Mucosa of rectum (tissue), 2 donors: ENCODE data around the gene OR6Y1.

Source experiments
- H3K27ac ChIP-seq, 2 donors: one replicate each; pipeline ENCODE4 v1.7.0; 2013; ENCODE audit warnings: inconsistent platforms in 2 of 2, low read depth in 2 of 2, low read length in 2 of 2
- H3K27me3 ChIP-seq, 2 donors: one replicate each; pipeline ENCODE4 v1.7.0; 2013; ENCODE audit warnings: low read length in 2 of 2; ENCODE audit not compliant: control insufficient read depth in 2 of 2, insufficient read depth in 2 of 2
- H3K36me3 ChIP-seq, 2 donors: one replicate each; pipeline ENCODE4 v1.7.0; 2013; ENCODE audit warnings: low read length in 2 of 2; ENCODE audit not compliant: control insufficient read depth in 2 of 2, insufficient read depth in 2 of 2
- H3K4me1 ChIP-seq, 2 donors: one replicate each; pipeline ENCODE4 v1.7.0; 2013; ENCODE audit warnings: low read length in 2 of 2, mild to moderate bottlenecking in 1 of 2; ENCODE audit not compliant: control insufficient read depth in 2 of 2, insufficient read depth in 2 of 2
- H3K4me3 ChIP-seq, 2 donors: one replicate each; pipeline ENCODE4 v1.7.0; 2013; ENCODE audit warnings: low read length in 2 of 2
- H3K9ac ChIP-seq, 2 donors: one replicate each; pipeline ENCODE4 v1.7.0; 2013; ENCODE audit warnings: low read length in 2 of 2, low read depth in 1 of 2, mild to moderate bottlenecking in 1 of 2
- H3K9me3 ChIP-seq, 2 donors: one replicate each; pipeline ENCODE4 v1.7.0; 2013; ENCODE audit warnings: low read length in 2 of 2; ENCODE audit not compliant: control insufficient read depth in 2 of 2
- donor health status: healthy.
- donor health status: Normal muscosa, but diverticular disease.

OR6Y1 gene

DNA sequence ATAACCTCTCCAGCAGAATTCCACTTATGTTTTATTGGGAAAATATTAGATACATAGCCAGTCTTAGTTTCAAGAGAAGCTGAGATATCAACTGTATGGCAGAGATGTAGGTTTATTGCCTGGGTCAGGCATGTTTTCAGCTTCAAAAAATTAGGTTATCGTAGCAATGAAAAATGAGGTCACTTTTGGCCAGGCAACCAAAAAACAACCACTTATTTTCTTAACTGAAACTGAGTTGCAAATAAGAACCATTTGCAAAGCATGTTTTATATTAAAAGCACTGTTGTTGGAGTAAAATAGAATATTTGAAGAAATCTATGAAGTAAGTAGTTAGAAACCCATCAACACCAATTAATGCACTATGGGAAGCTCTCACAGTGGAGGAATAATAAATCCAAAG is 5.5 kb upstream of the OR6Y1 start:
- Histone ChIP-seq H3K9ac (no peak overlapping the region), H3K9me3 (no peaks in the 10 kb centered on the region), H3K27me3 (no peaks in the 10 kb centered on the region), H3K4me1 (no peaks in the 10 kb centered on the region), H3K36me3 (no peaks in the 10 kb centered on the region), H3K27ac (no peak overlapping the region), H3K4me3 (no peak overlapping the region)

DNA sequence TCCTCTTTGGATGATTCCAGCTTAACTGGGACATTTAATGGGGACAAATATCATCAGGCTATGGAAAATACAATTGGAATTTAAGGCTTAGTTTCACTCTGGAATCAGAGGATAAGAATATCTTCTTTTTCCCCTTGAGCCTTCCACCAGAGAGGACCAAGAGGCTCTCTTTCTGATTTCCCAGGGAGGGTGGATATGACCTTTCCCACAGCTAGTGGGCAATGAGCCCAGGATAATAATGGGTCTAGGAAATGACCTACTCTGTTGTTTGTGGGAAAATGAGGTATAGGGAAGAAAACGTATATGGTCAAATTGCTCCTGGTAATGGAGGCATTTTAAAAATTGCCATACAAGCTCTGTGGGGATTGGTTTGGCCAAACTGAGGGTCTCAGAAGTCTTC is 1.9 kb downstream of the OR6Y1 start:
- no peaks in the 10 kb centered on the region for H3K4me1 ChIP-seq
- H3K4me3 ChIP-seq: no peak overlapping the region
- no peaks in the 10 kb centered on the region for H3K27me3 ChIP-seq
- H3K36me3 ChIP-seq: no peaks in the 10 kb centered on the region
- no peak overlapping the region for H3K9ac ChIP-seq
- H3K27ac ChIP-seq: no peak overlapping the region
- no peaks in the 10 kb centered on the region for H3K9me3 ChIP-seq

DNA sequence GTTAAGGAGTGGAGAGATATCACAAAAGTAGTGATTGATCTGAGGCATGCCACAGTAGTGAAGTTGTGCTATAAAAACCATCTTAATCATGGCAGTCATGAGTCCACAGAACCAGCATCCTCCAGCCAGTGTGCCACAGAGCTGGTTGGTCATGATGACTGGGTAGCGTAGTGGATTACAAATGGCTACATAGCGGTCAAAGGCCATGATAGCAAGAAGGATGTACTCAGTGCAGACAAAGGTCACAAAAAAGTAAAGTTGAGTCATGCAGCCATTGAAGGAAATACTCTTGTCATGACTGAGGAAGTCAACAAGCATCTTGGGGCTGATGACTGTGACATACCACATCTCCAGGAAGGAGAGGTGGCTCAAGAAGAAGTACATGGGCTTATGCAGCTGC is 6.7 kb downstream of the OR6Y1 start:
- no peaks in the 10 kb centered on the region for H3K9me3 ChIP-seq

DNA sequence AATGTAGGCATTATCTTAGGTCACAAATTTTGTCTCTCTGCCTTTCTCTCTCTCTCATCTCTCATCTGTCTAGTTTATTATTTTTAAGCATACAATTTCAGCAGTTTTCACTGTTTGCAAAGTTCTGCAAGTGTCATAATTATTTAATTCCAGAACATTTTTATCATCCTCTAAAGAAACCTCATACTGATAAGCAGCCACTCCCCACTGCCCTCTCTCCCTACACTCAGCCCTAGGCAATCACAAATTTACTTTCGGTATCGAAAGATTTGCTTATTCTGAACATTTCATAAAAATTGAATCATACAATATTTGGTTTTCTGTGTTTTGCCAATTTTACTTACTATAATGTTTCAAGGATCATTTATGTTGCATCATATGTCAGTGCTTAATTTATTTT is 16.6 kb downstream of the OR6Y1 start:
- Histone ChIP-seq H3K9ac (no peak overlapping the region), H3K4me1 (no peaks in the 10 kb centered on the region), H3K4me3 (no peak overlapping the region), H3K9me3 (no peaks in the 10 kb centered on the region), H3K27me3 (no peaks in the 10 kb centered on the region), H3K36me3 (no peaks in the 10 kb centered on the region), H3K27ac (no peak overlapping the region)

More for the DNA sequence above, 6.7 kb downstream of the OR6Y1 start:
- Histone ChIP-seq H3K36me3 (no peaks in the 10 kb centered on the region), H3K4me1 (no peaks in the 10 kb centered on the region), H3K9ac (no peak overlapping the region), H3K27ac (no peak overlapping the region), H3K27me3 (no peaks in the 10 kb centered on the region), H3K4me3 (no peak overlapping the region)

DNA sequence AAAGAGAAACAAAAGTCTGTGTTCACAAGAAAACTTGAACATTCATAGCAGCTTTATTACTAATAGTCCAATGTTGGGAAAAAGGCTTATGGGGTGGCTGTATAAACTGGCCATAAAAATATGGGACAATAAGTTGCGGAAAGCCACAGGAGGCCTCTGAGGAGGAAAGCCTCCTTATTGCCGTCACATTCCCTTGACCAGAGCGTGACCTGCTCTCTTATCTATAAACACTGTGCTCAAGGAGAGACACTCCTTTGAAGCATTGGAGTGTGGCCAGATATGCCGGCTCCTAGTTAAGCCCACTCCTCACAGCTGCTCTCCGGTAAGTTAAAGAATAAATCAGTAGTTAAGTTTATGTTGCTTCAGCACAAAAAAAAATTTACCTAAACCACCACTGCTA is 19.7 kb downstream of the OR6Y1 start:
- H3K4me3 ChIP-seq: no peak overlapping the region
- no peak overlapping the region for H3K9ac ChIP-seq
- no peaks in the 10 kb centered on the region for H3K27me3 ChIP-seq
- H3K9me3 ChIP-seq: no peaks in the 10 kb centered on the region
- no peaks in the 10 kb centered on the region for H3K36me3 ChIP-seq
- no peak overlapping the region for H3K27ac ChIP-seq
- no peaks in the 10 kb centered on the region for H3K4me1 ChIP-seq

DNA sequence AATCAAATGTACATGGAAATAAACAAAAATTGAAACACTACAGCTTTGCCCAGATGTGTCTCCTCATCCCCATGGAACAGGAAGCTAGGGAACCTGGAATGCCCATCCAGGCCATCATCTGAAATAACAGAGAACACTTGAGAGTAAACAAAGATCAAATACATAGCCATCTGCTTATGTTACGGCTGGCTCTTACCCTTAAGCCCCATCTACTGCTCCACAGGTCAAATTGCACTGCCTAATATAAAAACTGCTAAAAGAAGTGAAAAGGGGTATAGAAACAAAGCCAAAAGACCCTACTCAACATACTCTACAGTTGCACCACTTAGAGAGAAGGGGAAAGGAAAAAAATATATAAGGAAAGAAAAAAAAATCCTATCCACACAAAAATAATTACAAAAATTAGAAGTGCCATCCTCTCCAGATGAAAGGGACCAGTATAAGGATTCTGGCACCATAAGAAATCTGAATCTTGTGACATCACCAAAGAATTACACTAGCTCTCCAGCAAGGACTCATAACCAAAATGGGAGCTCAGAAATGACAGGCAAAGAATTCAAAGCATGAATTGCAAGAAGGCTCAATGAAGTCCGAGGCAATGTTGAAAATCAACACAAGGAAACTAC is 26.9 kb downstream of the OR6Y1 start:
- Histone ChIP-seq H3K27ac (no peak overlapping the region), H3K27me3 (no peaks in the 10 kb centered on the region), H3K9me3 (no peaks in the 10 kb centered on the region), H3K9ac (no peak overlapping the region), H3K36me3 (no peaks in the 10 kb centered on the region), H3K4me1 (no peaks in the 10 kb centered on the region), H3K4me3 (no peak overlapping the region)

DNA sequence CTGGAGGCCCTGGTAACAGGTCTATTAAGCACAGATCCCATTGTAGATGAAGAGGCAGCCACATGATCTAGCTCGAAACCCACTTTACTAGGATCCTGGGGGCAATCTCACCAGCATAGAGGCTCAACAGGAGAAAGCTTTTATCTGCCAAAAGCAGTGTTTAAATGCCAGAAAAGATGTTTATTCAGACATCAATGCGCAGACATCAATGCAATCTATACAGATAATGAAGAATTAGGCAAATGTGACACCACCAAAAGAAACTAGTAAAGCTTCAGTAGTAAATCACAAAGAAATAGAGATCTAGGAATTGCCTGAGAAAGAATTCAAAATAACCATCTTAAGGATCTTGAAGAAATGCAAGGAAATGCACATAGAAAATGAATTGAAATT is 32.5 kb downstream of the OR6Y1 start:
- Histone ChIP-seq H3K36me3 (no peaks in the 10 kb centered on the region), H3K27me3 (no peaks in the 10 kb centered on the region), H3K4me3 (no peak overlapping the region), H3K4me1 (no peaks in the 10 kb centered on the region), H3K27ac (no peak overlapping the region), H3K9me3 (no peaks in the 10 kb centered on the region), H3K9ac (no peak overlapping the region)

DNA sequence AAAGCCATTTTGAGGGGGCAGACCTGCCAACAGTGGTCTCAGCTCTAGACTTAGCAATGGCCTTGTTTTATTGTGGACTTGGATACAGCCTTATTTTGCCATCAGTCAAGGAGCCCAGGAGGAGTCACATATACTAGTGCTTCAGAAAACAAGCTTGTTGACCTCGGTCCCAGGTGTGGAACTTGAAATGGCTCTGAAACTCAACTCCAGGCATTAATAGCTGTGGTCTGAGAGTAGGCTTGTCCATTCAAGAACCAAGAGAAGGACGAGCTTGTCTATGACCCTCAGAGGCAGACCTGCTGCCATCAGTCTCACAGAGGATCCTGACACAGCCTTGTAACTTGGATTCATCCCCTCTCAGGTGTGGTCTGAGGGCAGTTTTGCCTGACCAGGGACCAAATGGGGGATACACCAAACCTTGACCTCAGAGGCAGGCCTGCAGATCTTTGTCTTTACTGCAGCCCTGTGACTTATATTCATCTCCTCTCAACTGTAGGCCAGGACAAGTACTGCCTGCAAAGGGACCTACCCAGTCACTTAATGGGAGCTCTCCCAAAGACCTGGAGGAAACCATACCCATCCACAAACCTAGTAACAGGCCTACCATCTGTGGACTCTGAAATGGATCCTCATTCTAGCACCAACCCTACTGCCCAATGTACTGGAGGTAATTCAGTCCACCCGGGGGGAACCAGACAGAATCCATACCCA is 33.1 kb downstream of the OR6Y1 start:
- Histone ChIP-seq H3K9ac (no peak overlapping the region), H3K4me1 (no peaks in the 10 kb centered on the region), H3K9me3 (no peaks in the 10 kb centered on the region), H3K27ac (no peak overlapping the region), H3K4me3 (no peak overlapping the region), H3K36me3 (no peaks in the 10 kb centered on the region), H3K27me3 (no peaks in the 10 kb centered on the region)

DNA sequence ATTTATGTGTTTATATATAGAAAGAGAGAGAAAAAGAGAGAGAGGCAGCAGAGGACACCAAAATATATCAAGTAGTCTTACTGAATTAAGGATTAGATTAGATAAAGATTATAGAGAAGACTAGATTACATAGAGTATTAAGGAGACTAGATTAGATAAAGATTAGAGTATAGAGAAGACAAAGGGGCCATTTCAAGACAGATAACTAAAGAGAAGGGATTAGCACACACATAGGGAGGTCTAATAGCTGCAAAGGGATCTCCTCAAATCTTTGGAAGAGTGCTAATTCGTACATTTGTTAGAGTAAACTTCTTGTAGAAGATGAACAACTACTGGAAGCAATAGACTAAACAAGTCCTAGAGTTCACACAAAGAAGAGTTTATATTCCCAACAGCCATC is 34.2 kb downstream of the OR6Y1 start:
- Histone ChIP-seq H3K4me1 (no peaks in the 10 kb centered on the region), H3K9ac (no peak overlapping the region), H3K9me3 (no peaks in the 10 kb centered on the region), H3K27me3 (no peaks in the 10 kb centered on the region), H3K36me3 (no peaks in the 10 kb centered on the region), H3K4me3 (no peak overlapping the region), H3K27ac (no peak overlapping the region)

DNA sequence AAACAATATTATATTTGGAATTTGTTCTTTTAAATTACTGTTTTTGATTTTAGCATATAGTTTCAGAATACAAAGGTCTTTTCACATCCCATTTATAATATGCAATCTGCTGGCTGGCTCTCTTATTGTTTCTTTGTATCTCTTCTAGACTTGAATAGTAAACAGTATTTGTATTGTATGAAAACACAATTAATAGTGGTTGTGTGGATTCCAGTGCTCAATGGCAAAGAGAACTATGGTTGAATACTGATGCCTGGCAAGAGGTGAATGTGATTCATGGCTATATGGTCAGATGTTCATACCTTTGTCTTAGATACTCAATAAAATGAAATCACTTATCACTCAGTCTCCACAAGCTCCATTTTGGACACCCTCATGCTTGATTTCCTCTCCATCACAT is 37.2 kb downstream of the OR6Y1 start:
- Histone ChIP-seq H3K4me3 (no peak overlapping the region), H3K4me1 (no peaks in the 10 kb centered on the region), H3K27ac (no peak overlapping the region), H3K36me3 (no peaks in the 10 kb centered on the region), H3K9ac (no peak overlapping the region), H3K27me3 (no peaks in the 10 kb centered on the region), H3K9me3 (no peaks in the 10 kb centered on the region)
